GM21381 (cell line): Measurements from ENCODE around the gene MYO10.
A peak's percentile ranks its signal among the peaks of the same experiment; 100 is the strongest.

Experiments
- ATAC-seq: cut with Tn5 transposase; IDR thresholded peaks from one replicate; pipeline ENCODE4 v1.9.1; 2021; ENCODE audit warnings: mild to moderate bottlenecking, moderate library complexity; ENCODE audit not compliant: unreplicated experiment

MYO10 gene

GRCh38 chr5:16943846-16944678 lies 8.0 kb upstream of the MYO10 start:
- no peak for ATAC-seq

DNA sequence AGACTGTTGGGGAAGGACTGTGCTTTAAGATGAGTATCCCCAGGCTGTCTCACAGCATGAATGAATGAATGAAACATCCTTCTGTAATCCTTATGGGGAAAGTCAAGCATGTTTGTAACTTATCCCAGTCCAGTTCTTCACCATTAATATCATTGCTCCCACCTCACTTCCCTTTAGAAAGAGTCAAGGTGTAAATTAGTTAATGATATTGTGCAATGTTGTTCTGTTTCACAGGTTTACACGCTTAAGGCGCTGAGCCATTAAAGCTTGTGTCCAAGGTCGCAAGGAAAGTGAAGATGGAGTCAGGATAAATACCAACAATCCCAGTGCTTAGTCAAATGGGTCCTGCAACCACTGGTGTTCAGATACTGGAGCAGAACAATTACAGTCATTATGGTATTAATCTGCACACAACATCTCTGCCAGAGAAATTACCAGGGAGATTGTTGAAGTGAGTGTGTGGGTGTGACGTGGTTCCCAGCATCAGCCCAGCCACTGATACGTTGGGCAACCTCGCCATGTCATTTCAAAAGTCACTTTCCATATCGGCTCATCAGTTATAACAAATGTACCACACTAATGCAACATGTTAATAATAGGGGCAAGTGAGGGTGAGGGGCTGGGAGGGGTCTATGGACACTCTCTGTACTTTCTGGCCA lies 1.5 kb upstream of the MYO10 start:
- ATAC-seq: no peak

- ATAC-seq: no peak
These were observed 926 bp upstream of the MYO10 start for GRCh38 chr5:16936989-16937438.

- ATAC-seq: peak; percentile 46
These were observed 598 bp downstream of the MYO10 start for GRCh38 chr5:16935231-16936149.

DNA sequence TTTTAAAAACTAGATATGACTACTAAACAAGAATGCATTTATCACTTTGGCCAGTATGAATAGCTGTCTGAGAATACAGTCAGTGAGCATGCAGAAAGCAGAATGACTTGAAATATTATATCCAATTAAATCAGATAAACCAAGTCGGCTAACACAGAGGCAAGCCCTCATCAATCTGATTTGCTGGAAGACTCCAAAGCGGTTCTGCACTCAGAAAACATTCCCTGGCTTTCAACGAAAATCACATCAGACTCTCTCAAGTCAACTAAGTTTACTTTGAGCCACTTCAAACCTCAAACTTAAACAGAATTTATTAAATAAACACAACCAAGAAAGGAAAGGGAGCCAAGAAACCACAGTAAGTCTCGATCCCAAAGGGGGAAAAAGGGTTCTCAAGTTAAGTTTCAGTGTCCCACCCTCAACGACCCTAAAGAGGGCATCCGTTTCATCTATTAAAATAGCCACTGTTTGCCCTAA lies 1.4 kb downstream of the MYO10 start:
- no peak for ATAC-seq

GRCh38 chr5:16934123-16934522 lies 2.0 kb downstream of the MYO10 start:
- ATAC-seq: peak; percentile 45

DNA sequence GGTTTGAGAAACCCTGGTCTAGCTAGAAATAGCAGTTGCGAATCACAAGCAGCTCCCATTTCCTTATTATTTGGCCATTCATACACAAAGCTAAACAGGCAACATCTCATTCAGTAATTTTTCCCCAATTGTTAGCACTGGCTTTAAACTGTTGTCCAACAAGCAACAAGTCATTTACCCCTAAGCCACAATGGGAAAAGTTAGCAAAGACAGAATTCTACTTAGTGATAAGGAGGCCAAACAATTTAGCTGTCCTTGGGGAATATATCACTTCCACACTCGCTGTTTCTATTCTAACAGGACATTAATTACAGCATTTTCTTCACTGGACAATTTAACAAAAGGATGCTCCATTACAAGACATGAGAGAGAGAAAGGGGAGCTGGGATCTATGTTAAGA lies 2.8 kb downstream of the MYO10 start:
- ATAC-seq: no peak

- ATAC-seq: no peak
These were observed 3.7 kb downstream of the MYO10 start for GRCh38 chr5:16932401-16932800.

DNA sequence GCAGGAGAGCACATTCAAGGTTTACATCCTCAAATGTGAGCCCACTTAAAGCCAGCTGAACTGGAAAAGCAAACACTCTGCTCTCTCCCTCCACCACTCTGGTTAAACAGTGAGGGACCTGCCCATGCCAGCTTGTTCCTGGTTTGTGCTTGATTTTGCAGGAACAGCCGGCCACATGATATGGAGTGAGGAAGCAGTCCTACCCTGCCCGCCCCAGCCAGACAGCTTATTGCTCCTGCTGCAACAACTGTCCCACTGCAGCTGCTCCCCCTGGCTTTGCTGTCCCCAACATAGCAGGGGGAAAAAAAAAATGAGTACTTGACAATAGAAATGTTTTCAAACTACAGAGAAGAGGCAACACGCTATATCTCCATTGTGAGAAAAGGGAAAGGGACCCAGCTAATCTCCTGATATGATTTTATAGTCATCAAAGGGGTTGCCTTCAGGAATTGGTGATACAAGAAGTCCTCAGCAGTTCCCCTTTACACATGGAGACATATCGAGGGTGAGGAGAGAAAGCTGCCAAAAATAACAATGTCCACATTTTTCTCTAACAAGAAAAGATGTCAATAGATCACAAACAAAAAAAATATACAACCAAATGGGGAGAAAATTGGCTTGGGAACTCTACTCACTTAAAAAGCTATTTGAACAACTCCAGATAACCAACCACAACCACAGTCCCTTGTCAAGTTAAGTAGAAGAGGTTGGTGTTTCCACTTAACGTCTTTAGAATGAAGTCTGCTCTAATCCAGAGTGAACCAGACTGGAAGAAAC lies 4.6 kb downstream of the MYO10 start:
- ATAC-seq: no peak

GRCh38 chr5:16930496-16930895 lies 5.6 kb downstream of the MYO10 start:
- ATAC-seq: no peak

DNA sequence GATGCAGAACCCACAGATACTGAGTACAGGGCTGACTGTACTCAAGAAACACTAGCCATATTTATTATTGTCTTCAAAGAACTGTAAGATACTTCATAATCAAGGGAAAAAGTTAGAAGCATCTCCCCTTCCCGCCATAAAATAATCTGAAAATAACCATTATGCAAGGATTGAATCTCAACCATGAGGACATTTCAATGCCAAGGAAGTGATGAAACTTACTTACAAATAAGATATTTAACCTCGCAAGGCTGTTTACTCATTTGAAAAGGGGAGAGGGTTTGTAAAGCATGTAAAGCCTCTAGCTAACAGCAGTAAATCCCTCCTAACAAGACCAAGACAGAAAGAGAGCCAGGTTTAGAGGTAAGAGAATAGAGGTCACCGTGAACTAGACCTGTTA lies 6.3 kb downstream of the MYO10 start:
- no peak for ATAC-seq

DNA sequence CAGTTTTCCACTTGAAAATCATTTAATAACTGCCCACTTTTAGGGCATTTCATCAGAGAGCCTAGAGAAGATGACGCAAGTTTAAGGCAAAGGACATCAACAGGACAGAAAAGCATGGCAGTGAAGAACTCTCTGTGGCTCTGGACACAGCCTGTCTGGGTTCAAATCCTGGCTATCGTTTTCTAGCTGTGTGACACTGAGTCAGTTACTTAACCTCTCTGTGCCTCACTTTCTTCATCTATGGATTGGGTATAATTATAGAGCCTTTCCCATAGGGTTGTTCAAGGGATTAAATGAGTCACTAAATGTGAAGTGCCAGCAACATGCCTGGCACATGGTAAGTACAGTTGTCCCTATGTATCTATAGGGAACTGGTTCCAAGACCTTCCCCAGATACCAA lies 6.7 kb downstream of the MYO10 start:
- no peak for ATAC-seq

DNA sequence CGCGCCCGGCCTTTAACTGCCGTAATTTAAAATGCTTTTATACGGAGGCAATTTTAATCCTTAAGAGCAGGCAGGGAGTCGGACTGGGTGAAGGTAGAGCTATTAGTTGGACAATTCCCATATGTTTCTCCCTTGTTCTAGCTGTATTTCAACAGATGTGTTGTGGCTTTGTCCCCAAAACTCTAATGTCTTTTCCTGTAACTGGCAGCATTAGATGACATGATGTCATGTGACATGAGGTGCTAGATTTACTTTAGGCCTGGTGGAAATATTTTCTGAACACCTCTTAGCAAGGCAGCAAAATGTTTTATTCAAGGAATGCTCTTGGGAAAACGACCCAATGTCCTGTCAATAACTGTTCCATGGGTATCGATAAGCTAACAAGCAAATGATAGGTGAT lies 8.5 kb downstream of the MYO10 start:
- ATAC-seq: no peak

DNA sequence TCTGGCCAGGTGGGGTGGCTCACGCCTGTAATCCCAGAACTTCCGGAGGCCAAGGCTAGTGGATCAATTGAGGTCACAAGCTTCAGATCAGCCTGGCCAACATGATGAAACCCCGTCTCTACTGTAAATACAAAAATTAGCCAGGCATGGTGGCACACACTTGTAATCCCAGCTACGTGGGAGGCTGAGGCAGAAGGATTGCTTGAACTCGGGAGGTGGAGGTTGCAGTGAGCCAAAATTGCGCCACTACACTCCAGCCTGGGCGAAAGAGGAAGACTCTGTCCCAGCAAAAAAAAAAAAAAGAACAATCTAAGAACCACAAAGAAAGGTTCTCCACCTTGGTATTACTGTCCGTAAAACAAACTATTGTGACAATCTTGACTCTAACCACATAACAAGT lies 9.7 kb downstream of the MYO10 start:
- no peak for ATAC-seq

DNA sequence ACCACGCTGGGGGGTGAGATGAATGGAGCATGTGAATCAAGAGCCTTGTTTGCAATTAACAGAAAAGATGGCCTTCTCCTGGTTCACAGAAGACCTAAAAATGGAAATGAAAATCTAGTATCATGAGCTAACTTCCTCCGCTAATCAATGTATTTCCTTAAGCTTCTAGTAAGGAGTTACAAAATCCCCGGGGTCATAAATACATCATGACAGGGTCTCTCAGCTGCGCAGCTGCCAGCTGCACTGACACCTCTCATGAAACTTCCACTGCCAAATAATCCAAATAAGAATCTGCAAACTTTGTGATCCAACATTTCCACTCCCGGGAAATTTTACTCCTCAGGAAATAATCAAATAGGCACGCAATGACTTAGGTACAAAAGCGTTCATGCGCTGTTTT lies 11.9 kb downstream of the MYO10 start:
- ATAC-seq: no peak

DNA sequence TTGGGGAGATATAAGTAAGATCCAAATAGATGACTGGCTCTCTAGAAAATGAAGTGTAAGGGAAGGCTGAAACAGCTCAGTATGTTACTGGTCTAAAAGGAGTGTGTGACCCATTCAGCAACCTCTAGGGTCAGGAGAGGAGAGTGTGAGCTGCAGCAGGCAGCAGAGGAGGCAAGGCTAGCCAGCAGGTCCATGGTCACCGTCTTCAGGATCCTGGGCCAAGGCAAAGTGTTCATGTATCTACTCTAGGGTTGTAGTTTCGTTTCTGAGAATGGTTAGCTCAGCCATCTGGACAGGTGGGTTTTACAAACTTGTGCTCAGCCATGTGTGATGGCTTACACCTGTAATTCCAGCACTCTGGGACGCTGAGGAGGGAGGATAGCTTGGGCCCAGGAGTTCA lies 13.7 kb downstream of the MYO10 start:
- no peak for ATAC-seq

GRCh38 chr5:16921211-16921610 lies 14.9 kb downstream of the MYO10 start:
- no peak for ATAC-seq

DNA sequence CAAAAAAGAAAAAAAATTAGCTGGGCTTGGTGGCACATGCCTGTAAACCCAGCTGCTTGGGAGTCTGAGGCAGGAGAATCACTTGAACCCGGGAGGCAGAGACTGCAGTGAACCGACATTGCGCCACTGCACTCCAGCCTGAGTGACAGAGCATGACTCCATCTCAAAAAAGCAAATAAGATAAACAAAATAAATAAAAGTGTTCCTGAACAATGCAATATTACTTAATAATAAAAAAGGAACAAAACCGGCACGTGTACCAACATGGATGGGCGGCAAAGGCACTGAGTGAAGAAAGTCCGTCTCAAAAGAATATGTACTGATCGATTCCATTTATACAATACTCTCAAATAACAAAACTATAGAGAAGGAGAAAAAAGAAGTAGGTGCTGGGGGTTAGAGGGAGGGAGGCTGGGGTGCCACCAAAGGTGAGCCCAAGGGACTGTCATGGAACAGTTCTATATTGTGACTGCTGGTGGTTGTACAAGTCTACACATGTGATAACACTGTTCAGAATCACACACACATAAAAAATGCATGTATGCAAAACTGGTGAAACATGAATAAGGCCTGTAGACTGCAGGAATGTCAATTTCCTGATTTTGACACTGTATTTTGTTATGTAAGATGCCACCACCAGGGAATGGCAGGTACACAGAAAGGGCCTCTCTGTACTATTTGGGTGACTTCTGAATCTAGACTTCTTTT lies 15.8 kb downstream of the MYO10 start:
- no peak for ATAC-seq

DNA sequence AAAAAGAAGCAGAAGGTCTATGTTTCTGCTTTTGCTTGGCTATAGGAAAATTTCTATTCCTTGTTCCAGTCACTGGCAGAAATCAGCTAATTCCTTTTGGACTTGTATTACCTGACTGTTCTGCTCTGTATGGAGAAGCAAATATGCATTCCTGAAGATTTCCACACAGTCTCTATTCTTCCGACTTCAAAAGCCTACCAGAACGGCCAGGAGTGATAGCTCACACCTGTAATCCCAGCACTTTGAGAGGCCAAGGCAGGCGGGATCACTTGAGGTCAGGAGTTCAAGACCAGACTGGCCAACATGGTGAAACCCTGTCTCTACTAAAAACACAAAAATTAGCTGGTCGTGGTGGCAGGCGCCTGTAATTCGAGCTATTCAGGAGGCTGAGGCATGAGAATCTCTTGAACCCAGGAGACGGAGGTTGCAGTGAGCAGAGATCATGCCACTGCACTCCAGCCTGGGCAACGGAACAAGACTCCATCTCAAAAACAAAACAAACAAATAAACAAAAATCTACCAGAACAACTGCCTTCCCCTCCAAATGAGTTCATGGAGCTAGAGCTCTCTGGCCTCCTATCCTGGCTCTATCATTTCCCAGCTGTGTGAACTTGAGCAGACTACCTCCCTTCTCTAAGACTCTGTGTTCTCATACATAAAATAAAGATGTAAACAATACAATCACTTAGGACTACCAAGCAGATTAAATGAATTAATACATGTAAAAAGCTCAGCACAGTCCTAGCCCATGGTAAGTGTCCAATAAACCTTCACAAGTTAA lies 17.0 kb downstream of the MYO10 start:
- ATAC-seq: no peak
